ENCODE data around the gene HEATR9.

HEATR9 gene

GRCh38 chr17:35877345-35878029 lies 8.8 kb upstream of the HEATR9 start:
- H3K9ac ChIP-seq (ENCODE audit: low read length): no peak overlapping the region
- H3K27me3 ChIP-seq (ENCODE audit: insufficient read depth, low read length): no peaks in the 10 kb centered on the region
- H4K20me1 ChIP-seq (ENCODE audit: insufficient read depth, low read length): no peaks in the 10 kb centered on the region
- H3K4me2 ChIP-seq (ENCODE audit: low read length): no peak overlapping the region
- no peaks in the 10 kb centered on the region for H3K36me3 ChIP-seq (ENCODE audit: insufficient read depth, low read length)
- H3K4me3 ChIP-seq (ENCODE audit: low read depth, low read length, poor library complexity, severe bottlenecking): no peak overlapping the region
- TF ChIP-seq CTCF (IDR thresholded peaks at IDR 0.05; ENCODE audit: low read length): no peak
- no peak for TF ChIP-seq EZH2 (IDR thresholded peaks at IDR 0.05; ENCODE audit: borderline replicate concordance, low read length)
- no peaks in the 10 kb centered on the region for H3K79me2 ChIP-seq (ENCODE audit: insufficient read depth, low read length)
- H3K27ac ChIP-seq (ENCODE audit: low read depth, low read length, poor library complexity, severe bottlenecking): no peak overlapping the region
- H2AFZ ChIP-seq (ENCODE audit: low read length): no peak overlapping the region
- H3K9me2 ChIP-seq (ENCODE audit: low read depth, low read length): no peaks in the 10 kb centered on the region
- no peaks in the 10 kb centered on the region for H3F3A ChIP-seq (ENCODE audit: insufficient read depth, low read length)
- H3K9me3 ChIP-seq (ENCODE audit: low read length): no peaks in the 10 kb centered on the region
- peaks cover 22% of the 10 kb centered on the region for H3K4me1 ChIP-seq (ENCODE audit: insufficient read depth, low read length, severe bottlenecking)

DNA sequence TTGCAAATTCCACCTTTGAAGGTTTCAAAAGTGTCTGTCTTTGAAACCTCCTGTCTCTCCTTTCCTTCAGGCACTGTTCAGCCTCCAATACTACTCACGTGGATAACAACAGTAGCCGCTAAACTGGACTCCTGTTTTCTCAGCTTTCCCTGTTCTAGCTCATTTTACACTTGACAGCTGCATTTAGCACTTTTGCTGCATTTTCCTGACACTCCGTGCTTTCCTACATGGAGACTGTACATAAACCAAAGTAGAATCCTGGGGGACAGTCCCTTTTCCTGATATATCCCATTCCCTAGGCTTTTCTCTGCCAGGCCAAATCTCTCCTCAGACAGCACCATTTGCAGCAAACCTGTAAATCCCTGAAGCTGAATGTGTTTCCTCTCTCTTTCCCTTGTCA lies 7.8 kb upstream of the HEATR9 start:
- Histone ChIP-seq H3K79me2 (ENCODE audit: insufficient read depth, low read length) (no peaks in the 10 kb centered on the region), H3F3A (ENCODE audit: insufficient read depth, low read length) (no peaks in the 10 kb centered on the region), H3K27ac (ENCODE audit: low read depth, low read length, poor library complexity, severe bottlenecking) (no peak overlapping the region), H3K4me3 (ENCODE audit: low read depth, low read length, poor library complexity, severe bottlenecking) (no peak overlapping the region), H4K20me1 (ENCODE audit: insufficient read depth, low read length) (no peaks in the 10 kb centered on the region), H3K9ac (ENCODE audit: low read length) (no peak overlapping the region), H3K9me2 (ENCODE audit: low read depth, low read length) (no peaks in the 10 kb centered on the region), H3K4me1 (ENCODE audit: insufficient read depth, low read length, severe bottlenecking) (peaks cover 23% of the 10 kb centered on the region), H3K9me3 (ENCODE audit: low read length) (no peaks in the 10 kb centered on the region), H3K27me3 (ENCODE audit: insufficient read depth, low read length) (no peaks in the 10 kb centered on the region), H3K36me3 (ENCODE audit: insufficient read depth, low read length) (no peaks in the 10 kb centered on the region), H2AFZ (ENCODE audit: low read length) (no peak overlapping the region), H3K4me2 (ENCODE audit: low read length) (no peak overlapping the region)
- TF ChIP-seq EZH2 (IDR thresholded peaks at IDR 0.05; ENCODE audit: borderline replicate concordance, low read length) (no peak), CTCF (IDR thresholded peaks at IDR 0.05; ENCODE audit: low read length) (no peak)

GRCh38 chr17:35875800-35876139 lies 7.1 kb upstream of the HEATR9 start:
- Histone ChIP-seq H3F3A (ENCODE audit: insufficient read depth, low read length) (no peaks in the 10 kb centered on the region), H4K20me1 (ENCODE audit: insufficient read depth, low read length) (no peaks in the 10 kb centered on the region), H2AFZ (ENCODE audit: low read length) (no peak overlapping the region), H3K4me1 (ENCODE audit: insufficient read depth, low read length, severe bottlenecking) (peaks cover 28% of the 10 kb centered on the region), H3K27me3 (ENCODE audit: insufficient read depth, low read length) (no peaks in the 10 kb centered on the region), H3K79me2 (ENCODE audit: insufficient read depth, low read length) (no peaks in the 10 kb centered on the region), H3K4me2 (ENCODE audit: low read length) (peak overlapping the region; percentile 24; the same call in 1 of the 2 replicates), H3K27ac (ENCODE audit: low read depth, low read length, poor library complexity, severe bottlenecking) (no peak overlapping the region), H3K36me3 (ENCODE audit: insufficient read depth, low read length) (no peaks in the 10 kb centered on the region), H3K9ac (ENCODE audit: low read length) (no peak overlapping the region), H3K9me3 (ENCODE audit: low read length) (no peaks in the 10 kb centered on the region), H3K9me2 (ENCODE audit: low read depth, low read length) (no peaks in the 10 kb centered on the region), H3K4me3 (ENCODE audit: low read depth, low read length, poor library complexity, severe bottlenecking) (no peak overlapping the region)
- no peak for TF ChIP-seq EZH2 (IDR thresholded peaks at IDR 0.05; ENCODE audit: borderline replicate concordance, low read length)
- no peak for TF ChIP-seq CTCF (IDR thresholded peaks at IDR 0.05; ENCODE audit: low read length)
